HCT116 (cell line): ENCODE results near the gene EIF4G3. TPM values are rescaled to one million over a fixed set of nuclear protein-coding genes. Genes with fewer than 3 reads are reported as not detected.

Experiments used
- ATAC-seq: fragments of 200-7000 bp; cut with Tn5 transposase; 2 replicates; pipeline ENCODE4 v1.9.1; 2020; ENCODE audit warnings: mild to moderate bottlenecking, moderate library complexity
- BruUV-seq: library from RNA; stranded (reverse); fragments of 400-500 nt; replicated peaks from 2 replicates; lab custom pipeline; 2021; lab: Mats Ljungman, UMichigan
- CTCF ChIA-PET: fragments of 300-600 bp; sonication (Branson Sonifier 250); formaldehyde crosslinking; loops from one replicate; lab custom pipeline; 2021; ENCODE audit warnings: antibody characterized with exemption; lab: Charles Lee
- POLR2A ChIA-PET: fragments of 300-600, 350-600 bp; sonication (Branson Sonifier 250); formaldehyde crosslinking; loops from one replicate; lab custom pipeline; 2021; ENCODE audit warnings: antibody characterized with exemption; lab: Charles Lee
- RAD21 ChIA-PET, 2 experiments: fragments of 300-600 bp; sonication (Branson Sonifier 250); formaldehyde crosslinking; loops; one replicate each; lab custom pipeline; 2023; ENCODE audit warnings: low total read pairs in 2 of 2; ENCODE audit not compliant: uncharacterized antibody in 2 of 2, unreplicated experiment in 2 of 2, low non-redundant PET in 1 of 2; lab: Charles Lee
- DNase-seq: peaks from one replicate; pipeline ENCODE4 v3.0.0-alpha.2; 2010; ENCODE audit warnings: low read depth, low spot score
- H2AFZ ChIP-seq: fragments of 200-600 bp; shearing (Covaris generic), sonication (generic); 2 replicates; pipeline ENCODE4 v1.6.1; 2017; ENCODE audit warnings: low read depth, mixed run types, mixed read lengths, antibody characterized with exemption, low read length; ENCODE audit not compliant: poor library complexity, severe bottlenecking
- H3K27ac ChIP-seq: 2 replicates; pipeline ENCODE4 v1.5.1; 2012; ENCODE audit warnings: low read depth, low read length
- H3K27me3 ChIP-seq: fragments of 200-600 bp; sonication (generic); 2 replicates; pipeline ENCODE4 v1.6.1; 2016; ENCODE audit warnings: mixed run types, low read length, mixed read lengths; ENCODE audit not compliant: insufficient read depth
- H3K36me3 ChIP-seq, 2 experiments: fragments of 200-500 bp in 1 of 2; fragments of 200-600 bp in 1 of 2; sonication (Bioruptor generic) in 1 of 2; sonication (generic) in 1 of 2; 2 replicates each; pipeline versions ENCODE4 v1.5.1 to v1.6.1; 2014 to 2016; ENCODE audit warnings: low read length in 2 of 2, inconsistent platforms in 1 of 2, mixed read lengths in 1 of 2, mixed run types in 1 of 2; ENCODE audit not compliant: insufficient read depth in 2 of 2, control insufficient read depth in 1 of 2
- H3K4me1 ChIP-seq, 2 experiments: fragments of 200-600 bp in 1 of 2; sonication (generic) in 1 of 2; 2 replicates each; pipeline versions ENCODE4 v1.5.1 to v1.6.1; 2012 to 2017; ENCODE audit warnings: low read length in 2 of 2, inconsistent platforms in 1 of 2, mild to moderate bottlenecking in 1 of 2, mixed read lengths in 1 of 2, mixed run types in 1 of 2, moderate library complexity in 1 of 2; ENCODE audit not compliant: insufficient read depth in 2 of 2, control insufficient read depth in 1 of 2
- H3K4me2 ChIP-seq: fragments of 200-600 bp; sonication (generic); 2 replicates; pipeline ENCODE4 v1.6.1; 2017; ENCODE audit warnings: mixed run types, low read length, mixed read lengths
- H3K4me3 ChIP-seq, 2 experiments: fragments of 200-600 bp in 1 of 2; sonication (generic) in 1 of 2; replicated peaks in 1 of 2; 2 replicates each; pipeline ENCODE4 v1.5.1; 2011 to 2016; ENCODE audit warnings: low read length in 2 of 2, control low read depth in 1 of 2, low read depth in 1 of 2, mild to moderate bottlenecking in 1 of 2, mixed read lengths in 1 of 2, mixed run types in 1 of 2
- H3K79me2 ChIP-seq: fragments of 200-600 bp; sonication (generic); 2 replicates; pipeline ENCODE4 v1.6.1; 2017; ENCODE audit warnings: mild to moderate bottlenecking, mixed run types, low read length, moderate library complexity, mixed read lengths; ENCODE audit not compliant: insufficient read depth
- H3K9ac ChIP-seq: fragments of 200-600 bp; sonication (generic); 2 replicates; pipeline ENCODE4 v1.6.1; 2016; ENCODE audit warnings: low read length, mixed read lengths
- H3K9me2 ChIP-seq: fragments of 200-600 bp; sonication (generic), shearing (Covaris generic); 2 replicates; pipeline ENCODE4 v1.6.1; 2017; ENCODE audit warnings: mixed run types, mild to moderate bottlenecking, moderate library complexity; ENCODE audit not compliant: insufficient read depth
- H3K9me3 ChIP-seq, 2 experiments: fragments of 200-500 bp in 1 of 2; fragments of 200-600 bp in 1 of 2; sonication (Bioruptor generic) in 1 of 2; sonication (generic) in 1 of 2; 2 replicates each; pipeline ENCODE4 v1.6.1; 2014 to 2017; ENCODE audit warnings: low read length in 2 of 2, mixed read lengths in 2 of 2, inconsistent platforms in 1 of 2, low read depth in 1 of 2, mild to moderate bottlenecking in 1 of 2, mixed run types in 1 of 2, moderate library complexity in 1 of 2; ENCODE audit not compliant: control insufficient read depth in 1 of 2, insufficient read depth in 1 of 2
- H4K20me1 ChIP-seq: fragments of 200-600 bp; sonication (generic), shearing (Covaris generic); 2 replicates; pipeline ENCODE4 v1.6.1; 2017; ENCODE audit warnings: mixed run types, mild to moderate bottlenecking, moderate library complexity; ENCODE audit not compliant: insufficient read depth
- CBX3 ChIP-seq: IDR thresholded peaks from 2 replicates; pipeline ENCODE4 v1.6.1; 2012; ENCODE audit warnings: low read depth
- CEBPB ChIP-seq: IDR thresholded peaks from 2 replicates; pipeline ENCODE4 v1.6.1; 2012; ENCODE audit warnings: low read depth
- EGR1 ChIP-seq: IDR thresholded peaks from 2 replicates; pipeline ENCODE4 v1.6.1; 2012; ENCODE audit warnings: low read depth
- ELF1 ChIP-seq: IDR thresholded peaks from 2 replicates; pipeline ENCODE4 v1.6.1; 2012; ENCODE audit warnings: low read depth, borderline replicate concordance
- EZH2phosphoT487 ChIP-seq: fragments of 200-600 bp; IDR thresholded peaks from 2 replicates; pipeline ENCODE4 v1.6.1; 2018; ENCODE audit warnings: antibody characterized with exemption, borderline replicate concordance
- JUND ChIP-seq: IDR thresholded peaks from 2 replicates; pipeline ENCODE4 v1.6.1; 2012
- MAX ChIP-seq: IDR thresholded peaks from 2 replicates; pipeline ENCODE4 v1.6.1; 2012
- RAD21 ChIP-seq: IDR thresholded peaks from 2 replicates; pipeline ENCODE4 v1.6.1; 2012; ENCODE audit warnings: low read depth, mild to moderate bottlenecking
- SIN3A ChIP-seq: IDR thresholded peaks from 2 replicates; pipeline ENCODE4 v1.6.1; 2012; ENCODE audit warnings: low read depth
- SP1 ChIP-seq: IDR thresholded peaks from 2 replicates; pipeline ENCODE4 v1.6.1; 2012; ENCODE audit warnings: low read depth
- SRF ChIP-seq: IDR thresholded peaks from 2 replicates; pipeline ENCODE4 v1.6.1; 2012; ENCODE audit warnings: low read depth
- TCF7L2 ChIP-seq: IDR thresholded peaks from 2 replicates; pipeline ENCODE4 v1.7.0; 2011; ENCODE audit warnings: borderline replicate concordance, inconsistent platforms; ENCODE audit not compliant: insufficient read depth, insufficient read length; ENCODE audit errors: extremely low read depth
- YY1 ChIP-seq: IDR thresholded peaks from 2 replicates; pipeline ENCODE4 v1.6.1; 2011; ENCODE audit warnings: low read length, low read depth, moderate library complexity, mild to moderate bottlenecking; ENCODE audit not compliant: insufficient replicate concordance; ENCODE audit errors: extremely low read depth
- ZFX ChIP-seq: fragments of 450-650 bp; IDR thresholded peaks from 2 replicates; pipeline ENCODE4 v1.6.1; 2017
- intact Hi-C: fragments of 100-400 bp; cut with micrococcal nuclease; formaldehyde crosslinking; loops from 2 replicates; pipeline ENCODE4 v1.10.0; 2022
- total RNA-seq: library from RNA; stranded (reverse); gene quantifications from one replicate; pipeline ENCODE4 v1.2.1, GENCODE V29; 2021; ENCODE audit not compliant: unreplicated experiment
- TF ChIP-seq, protein P1 (sequence below), 3 experiments: fragments of 200-600 bp in 1 of 3; sonication (generic) in 1 of 3; IDR thresholded peaks in 2 of 3; conservative IDR thresholded peaks in 1 of 3; 2 replicates each; pipeline ENCODE4 v1.5.1; 2012 to 2017; ENCODE audit warnings: low read depth in 2 of 3, low read length in 2 of 3, antibody characterized with exemption in 1 of 3, borderline replicate concordance in 1 of 3, control low read depth in 1 of 3, mild to moderate bottlenecking in 1 of 3, mixed read lengths in 1 of 3, mixed run types in 1 of 3, moderate library complexity in 1 of 3; ENCODE audit not compliant: insufficient read depth in 1 of 3
- TF ChIP-seq, protein P2 (sequence below): IDR thresholded peaks from 2 replicates; pipeline ENCODE4 v1.6.1; 2012; ENCODE audit warnings: low read depth
- TF ChIP-seq, protein P3 (sequence below): IDR thresholded peaks from 2 replicates; pipeline ENCODE4 v1.6.1; 2011; ENCODE audit warnings: mild to moderate bottlenecking, low read length, moderate library complexity; ENCODE audit not compliant: insufficient replicate concordance; ENCODE audit errors: extremely low read depth
- TF ChIP-seq, protein P4 (sequence below): IDR thresholded peaks from 2 replicates; pipeline ENCODE4 v1.6.1; 2012

Gene EIF4G3
- total RNA-seq, 1 experiment from 2014 or later = 40.1 TPM

DNA sequence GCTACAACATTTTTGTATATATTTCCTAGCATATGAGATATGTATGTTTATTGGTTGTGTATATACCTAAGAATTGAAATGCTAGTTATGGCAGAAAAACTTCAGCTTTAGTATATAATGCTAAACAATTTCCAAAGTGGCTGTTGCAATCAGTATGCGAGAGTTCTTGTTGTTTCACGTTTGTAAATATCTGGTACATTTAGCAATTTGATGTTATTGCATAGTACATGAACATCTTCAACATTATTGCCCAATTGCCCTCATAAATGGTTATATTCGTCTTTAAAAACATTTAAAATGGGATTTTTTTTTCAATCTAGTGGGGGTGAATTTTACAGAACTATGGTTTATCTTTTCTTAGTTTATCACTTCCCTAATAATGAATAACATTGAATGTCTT is 303.4 kb downstream of the EIF4G3 start:
- Histone ChIP-seq H3K79me2 (no peaks in the 10 kb centered on the region), H3K27me3 (no peaks in the 10 kb centered on the region), H2AFZ (no peak overlapping the region), H3K9ac (no peak overlapping the region), H4K20me1 (no peaks in the 10 kb centered on the region), H3K4me3 (no peak overlapping the region), H3K4me2 (no peak overlapping the region), H3K9me2 (no peaks in the 10 kb centered on the region), H3K36me3 (no peaks in the 10 kb centered on the region), H3K9me3 (no peaks in the 10 kb centered on the region), H3K27ac (no peak overlapping the region), H3K4me1 (no peaks in the 10 kb centered on the region)
- intact Hi-C loops = no loop called here
- BruUV-seq = no TSS peak
- ChIA-PET RAD21 (no interaction called here), CTCF (no interaction called here), POLR2A (no interaction called here)
- no peak for TF ChIP-seq SP1
- TF ChIP-seq, protein P1, sequence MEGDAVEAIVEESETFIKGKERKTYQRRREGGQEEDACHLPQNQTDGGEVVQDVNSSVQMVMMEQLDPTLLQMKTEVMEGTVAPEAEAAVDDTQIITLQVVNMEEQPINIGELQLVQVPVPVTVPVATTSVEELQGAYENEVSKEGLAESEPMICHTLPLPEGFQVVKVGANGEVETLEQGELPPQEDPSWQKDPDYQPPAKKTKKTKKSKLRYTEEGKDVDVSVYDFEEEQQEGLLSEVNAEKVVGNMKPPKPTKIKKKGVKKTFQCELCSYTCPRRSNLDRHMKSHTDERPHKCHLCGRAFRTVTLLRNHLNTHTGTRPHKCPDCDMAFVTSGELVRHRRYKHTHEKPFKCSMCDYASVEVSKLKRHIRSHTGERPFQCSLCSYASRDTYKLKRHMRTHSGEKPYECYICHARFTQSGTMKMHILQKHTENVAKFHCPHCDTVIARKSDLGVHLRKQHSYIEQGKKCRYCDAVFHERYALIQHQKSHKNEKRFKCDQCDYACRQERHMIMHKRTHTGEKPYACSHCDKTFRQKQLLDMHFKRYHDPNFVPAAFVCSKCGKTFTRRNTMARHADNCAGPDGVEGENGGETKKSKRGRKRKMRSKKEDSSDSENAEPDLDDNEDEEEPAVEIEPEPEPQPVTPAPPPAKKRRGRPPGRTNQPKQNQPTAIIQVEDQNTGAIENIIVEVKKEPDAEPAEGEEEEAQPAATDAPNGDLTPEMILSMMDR (IDR thresholded peaks at IDR 0.05 in 2 of 3, conservative IDR thresholded peaks at IDR 0.05 in 1 of 3; ENCODE audit: borderline replicate concordance in 1 of 3, insufficient read depth in 1 of 3, low read depth in 2 of 3, low read length in 2 of 3) = no peak
- TF ChIP-seq, protein P2, sequence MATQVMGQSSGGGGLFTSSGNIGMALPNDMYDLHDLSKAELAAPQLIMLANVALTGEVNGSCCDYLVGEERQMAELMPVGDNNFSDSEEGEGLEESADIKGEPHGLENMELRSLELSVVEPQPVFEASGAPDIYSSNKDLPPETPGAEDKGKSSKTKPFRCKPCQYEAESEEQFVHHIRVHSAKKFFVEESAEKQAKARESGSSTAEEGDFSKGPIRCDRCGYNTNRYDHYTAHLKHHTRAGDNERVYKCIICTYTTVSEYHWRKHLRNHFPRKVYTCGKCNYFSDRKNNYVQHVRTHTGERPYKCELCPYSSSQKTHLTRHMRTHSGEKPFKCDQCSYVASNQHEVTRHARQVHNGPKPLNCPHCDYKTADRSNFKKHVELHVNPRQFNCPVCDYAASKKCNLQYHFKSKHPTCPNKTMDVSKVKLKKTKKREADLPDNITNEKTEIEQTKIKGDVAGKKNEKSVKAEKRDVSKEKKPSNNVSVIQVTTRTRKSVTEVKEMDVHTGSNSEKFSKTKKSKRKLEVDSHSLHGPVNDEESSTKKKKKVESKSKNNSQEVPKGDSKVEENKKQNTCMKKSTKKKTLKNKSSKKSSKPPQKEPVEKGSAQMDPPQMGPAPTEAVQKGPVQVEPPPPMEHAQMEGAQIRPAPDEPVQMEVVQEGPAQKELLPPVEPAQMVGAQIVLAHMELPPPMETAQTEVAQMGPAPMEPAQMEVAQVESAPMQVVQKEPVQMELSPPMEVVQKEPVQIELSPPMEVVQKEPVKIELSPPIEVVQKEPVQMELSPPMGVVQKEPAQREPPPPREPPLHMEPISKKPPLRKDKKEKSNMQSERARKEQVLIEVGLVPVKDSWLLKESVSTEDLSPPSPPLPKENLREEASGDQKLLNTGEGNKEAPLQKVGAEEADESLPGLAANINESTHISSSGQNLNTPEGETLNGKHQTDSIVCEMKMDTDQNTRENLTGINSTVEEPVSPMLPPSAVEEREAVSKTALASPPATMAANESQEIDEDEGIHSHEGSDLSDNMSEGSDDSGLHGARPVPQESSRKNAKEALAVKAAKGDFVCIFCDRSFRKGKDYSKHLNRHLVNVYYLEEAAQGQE = no peak
- no peak for TF ChIP-seq MAX
- TF ChIP-seq ZFX = no peak
- no peak for TF ChIP-seq YY1
- TF ChIP-seq EZH2phosphoT487 = no peak
- TF ChIP-seq JUND = no peak
- TF ChIP-seq TCF7L2 = no peak
- TF ChIP-seq, protein P3, sequence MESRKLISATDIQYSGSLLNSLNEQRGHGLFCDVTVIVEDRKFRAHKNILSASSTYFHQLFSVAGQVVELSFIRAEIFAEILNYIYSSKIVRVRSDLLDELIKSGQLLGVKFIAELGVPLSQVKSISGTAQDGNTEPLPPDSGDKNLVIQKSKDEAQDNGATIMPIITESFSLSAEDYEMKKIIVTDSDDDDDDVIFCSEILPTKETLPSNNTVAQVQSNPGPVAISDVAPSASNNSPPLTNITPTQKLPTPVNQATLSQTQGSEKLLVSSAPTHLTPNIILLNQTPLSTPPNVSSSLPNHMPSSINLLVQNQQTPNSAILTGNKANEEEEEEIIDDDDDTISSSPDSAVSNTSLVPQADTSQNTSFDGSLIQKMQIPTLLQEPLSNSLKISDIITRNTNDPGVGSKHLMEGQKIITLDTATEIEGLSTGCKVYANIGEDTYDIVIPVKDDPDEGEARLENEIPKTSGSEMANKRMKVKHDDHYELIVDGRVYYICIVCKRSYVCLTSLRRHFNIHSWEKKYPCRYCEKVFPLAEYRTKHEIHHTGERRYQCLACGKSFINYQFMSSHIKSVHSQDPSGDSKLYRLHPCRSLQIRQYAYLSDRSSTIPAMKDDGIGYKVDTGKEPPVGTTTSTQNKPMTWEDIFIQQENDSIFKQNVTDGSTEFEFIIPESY = no peak
- no peak for TF ChIP-seq ELF1
- no peak for TF ChIP-seq SRF
- no peak for TF ChIP-seq SIN3A
- no peak for TF ChIP-seq RAD21
- no peak for TF ChIP-seq CEBPB
- TF ChIP-seq, protein P4, sequence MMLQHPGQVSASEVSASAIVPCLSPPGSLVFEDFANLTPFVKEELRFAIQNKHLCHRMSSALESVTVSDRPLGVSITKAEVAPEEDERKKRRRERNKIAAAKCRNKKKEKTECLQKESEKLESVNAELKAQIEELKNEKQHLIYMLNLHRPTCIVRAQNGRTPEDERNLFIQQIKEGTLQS = no peak
- no peak for TF ChIP-seq EGR1
- TF ChIP-seq CBX3 = no peak
- DNase-seq (no peak), ATAC-seq (no peak)
